Ovary (tissue), 3 donors: Measurements from ENCODE around the gene DIPK1B.

ENCODE experiments used
- EP300 ChIP-seq: sonication (generic); formaldehyde crosslinking; IDR thresholded peaks from one replicate; pipeline ENCODE4 v1.6.1; 2017; ENCODE audit warnings: antibody characterized with exemption
- POLR2A ChIP-seq: fragments of 450-650 bp; IDR thresholded peaks from one replicate; pipeline ENCODE4 v1.6.1; 2017; ENCODE audit warnings: antibody characterized with exemption, mild to moderate bottlenecking, moderate library complexity
- TF ChIP-seq, protein P1 (sequence below), 3 donors: fragments of 450-650 bp in 2 of 3; fragments of 200-600 bp in 1 of 3; IDR thresholded peaks; one replicate each; pipeline versions ENCODE4 v1.5.1 to v1.8.0; 2016 to 2022; ENCODE audit warnings: antibody characterized with exemption in 3 of 3, mild to moderate bottlenecking in 1 of 3
- donor health status: DM: no; HTN: no; CAD: no.

DNA sequence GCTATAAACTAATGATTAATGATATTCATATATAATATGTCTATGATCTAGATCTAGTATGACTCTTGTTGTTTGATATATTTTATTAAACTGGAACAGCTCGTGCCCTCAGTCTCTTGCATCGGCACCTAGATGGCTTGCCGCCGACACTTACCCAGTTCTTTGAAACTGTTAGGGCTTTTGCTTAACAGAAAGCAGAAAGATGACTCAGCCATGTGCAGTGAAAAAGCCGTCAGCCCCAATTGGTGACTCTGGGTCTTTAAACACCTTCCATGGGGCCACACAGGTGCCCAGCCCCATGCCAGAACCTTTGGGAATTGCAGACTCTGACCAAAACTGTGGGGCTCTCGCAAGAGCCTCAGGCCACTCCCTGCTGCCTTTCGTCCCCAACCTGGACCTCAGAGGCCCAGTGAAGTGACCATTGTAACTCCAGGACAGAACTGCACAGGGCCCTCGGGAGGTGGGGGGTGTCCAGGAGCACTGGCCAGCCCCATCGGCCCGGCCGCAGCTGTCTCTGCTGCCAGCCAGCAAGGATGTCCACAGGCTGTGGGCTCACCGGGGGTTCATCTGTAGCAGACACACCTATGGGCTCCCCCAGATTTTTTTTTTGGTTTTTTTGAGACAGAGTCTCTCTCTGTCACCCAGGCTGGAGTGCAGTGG is 22.6 kb downstream of the DIPK1B start:
- TF ChIP-seq EP300 = no peak
- TF ChIP-seq, protein P1, sequence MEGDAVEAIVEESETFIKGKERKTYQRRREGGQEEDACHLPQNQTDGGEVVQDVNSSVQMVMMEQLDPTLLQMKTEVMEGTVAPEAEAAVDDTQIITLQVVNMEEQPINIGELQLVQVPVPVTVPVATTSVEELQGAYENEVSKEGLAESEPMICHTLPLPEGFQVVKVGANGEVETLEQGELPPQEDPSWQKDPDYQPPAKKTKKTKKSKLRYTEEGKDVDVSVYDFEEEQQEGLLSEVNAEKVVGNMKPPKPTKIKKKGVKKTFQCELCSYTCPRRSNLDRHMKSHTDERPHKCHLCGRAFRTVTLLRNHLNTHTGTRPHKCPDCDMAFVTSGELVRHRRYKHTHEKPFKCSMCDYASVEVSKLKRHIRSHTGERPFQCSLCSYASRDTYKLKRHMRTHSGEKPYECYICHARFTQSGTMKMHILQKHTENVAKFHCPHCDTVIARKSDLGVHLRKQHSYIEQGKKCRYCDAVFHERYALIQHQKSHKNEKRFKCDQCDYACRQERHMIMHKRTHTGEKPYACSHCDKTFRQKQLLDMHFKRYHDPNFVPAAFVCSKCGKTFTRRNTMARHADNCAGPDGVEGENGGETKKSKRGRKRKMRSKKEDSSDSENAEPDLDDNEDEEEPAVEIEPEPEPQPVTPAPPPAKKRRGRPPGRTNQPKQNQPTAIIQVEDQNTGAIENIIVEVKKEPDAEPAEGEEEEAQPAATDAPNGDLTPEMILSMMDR (IDR thresholded peaks at IDR 0.05) = no peak
- no peak for TF ChIP-seq POLR2A
